HG03571 (cell line): ENCODE data around the gene IKBIP.
"Not testable (repeated sequence)": the region's sequence is repeated elsewhere in the genome, so short reads cannot be mapped to it uniquely, and the experiment has no call there.

Source experiments
- ATAC-seq: cut with Tn5 transposase; IDR thresholded peaks from one replicate; pipeline ENCODE4 v1.9.1; 2021; ENCODE audit not compliant: unreplicated experiment

Gene IKBIP, protein sequence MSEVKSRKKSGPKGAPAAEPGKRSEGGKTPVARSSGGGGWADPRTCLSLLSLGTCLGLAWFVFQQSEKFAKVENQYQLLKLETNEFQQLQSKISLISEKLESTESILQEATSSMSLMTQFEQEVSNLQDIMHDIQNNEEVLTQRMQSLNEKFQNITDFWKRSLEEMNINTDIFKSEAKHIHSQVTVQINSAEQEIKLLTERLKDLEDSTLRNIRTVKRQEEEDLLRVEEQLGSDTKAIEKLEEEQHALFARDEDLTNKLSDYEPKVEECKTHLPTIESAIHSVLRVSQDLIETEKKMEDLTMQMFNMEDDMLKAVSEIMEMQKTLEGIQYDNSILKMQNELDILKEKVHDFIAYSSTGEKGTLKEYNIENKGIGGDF

DNA sequence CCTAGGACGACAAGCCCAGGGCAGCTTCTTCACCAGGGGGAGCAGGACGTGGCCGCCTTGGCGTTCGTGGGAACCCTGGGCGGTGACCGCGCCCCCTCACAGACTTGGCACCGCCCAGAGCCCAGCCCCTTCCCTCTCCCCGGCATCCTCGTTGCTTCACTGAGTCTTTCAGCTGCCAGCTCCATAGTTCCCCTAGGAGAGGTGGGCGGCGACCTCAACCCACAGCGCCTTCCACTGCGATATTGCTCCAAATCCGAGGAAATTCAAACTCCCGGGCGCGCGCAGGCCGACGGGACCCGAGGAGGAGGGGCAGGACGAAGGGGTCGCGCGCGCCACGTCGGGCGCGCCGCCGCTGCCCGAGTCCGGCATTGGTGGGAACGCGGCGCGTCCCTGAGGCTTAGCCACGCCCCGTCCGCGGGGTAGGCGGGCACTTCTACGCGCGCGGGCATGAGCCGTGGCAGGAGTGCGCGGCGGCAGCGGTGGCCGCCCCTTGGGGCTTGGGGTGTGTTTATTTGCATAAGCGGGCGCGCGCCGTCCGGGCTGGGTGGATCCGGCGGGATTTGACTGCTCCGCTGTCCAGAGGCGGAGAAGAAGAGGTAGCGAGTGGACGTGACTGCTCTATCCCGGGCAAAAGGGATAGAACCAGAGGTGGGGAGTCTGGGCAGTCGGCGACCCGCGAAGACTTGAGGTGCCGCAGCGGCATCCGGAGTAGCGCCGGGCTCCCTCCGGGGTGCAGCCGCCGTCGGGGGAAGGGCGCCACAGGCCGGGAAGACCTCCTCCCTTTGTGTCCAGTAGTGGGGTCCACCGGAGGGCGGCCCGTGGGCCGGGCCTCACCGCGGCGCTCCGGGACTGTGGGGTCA is at the start of gene IKBIP, which contains the start of gene APAF1:
Gene IKBIP, minus strand, starts transcription at position 77 of the 860 bp plus-strand sequence. CDS start 87 bp downstream, outside the sequence.
Gene APAF1, plus strand, starts transcription at position 579 of the 860 bp plus-strand sequence. CDS start 3,070 bp downstream, outside the sequence.
- peak; percentile 83 for ATAC-seq

DNA sequence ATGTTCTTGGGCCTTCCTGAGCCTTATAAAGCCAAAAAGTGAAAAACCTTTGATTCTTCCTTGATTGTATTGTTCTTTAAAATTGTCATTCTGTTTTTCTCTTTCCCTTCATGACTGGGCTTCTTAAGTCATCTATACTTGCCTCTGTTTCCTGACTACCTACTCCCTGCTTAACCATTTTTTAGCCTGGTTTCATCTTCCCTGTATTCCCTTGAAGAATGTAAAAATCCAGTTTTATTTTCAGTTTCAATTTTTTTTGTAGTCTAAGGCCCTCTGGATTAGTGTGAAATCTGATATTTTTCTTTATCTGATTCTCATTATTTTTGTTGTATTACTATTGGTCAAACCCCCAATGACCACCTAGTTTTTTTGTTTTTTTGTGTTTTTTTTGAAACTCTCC is 46.8 kb upstream of the IKBIP start:
- no peak for ATAC-seq

DNA sequence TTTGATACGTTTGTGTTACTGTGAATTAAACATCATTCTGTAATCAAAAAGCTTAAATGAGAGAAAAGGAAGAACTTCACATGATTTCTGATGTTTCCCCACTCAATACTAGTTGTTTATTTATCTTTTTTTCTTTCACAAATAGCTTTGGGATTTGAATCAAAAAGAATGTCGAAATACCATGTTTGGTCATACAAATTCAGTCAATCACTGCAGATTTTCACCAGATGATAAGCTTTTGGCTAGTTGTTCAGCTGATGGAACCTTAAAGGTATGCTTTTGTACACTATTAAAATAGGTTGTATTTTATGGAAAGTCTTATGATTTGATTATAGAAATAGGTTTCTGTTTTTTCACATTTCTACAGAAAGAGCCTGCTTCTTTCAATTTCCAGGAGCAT is 42.0 kb upstream of the IKBIP start:
- no peak for ATAC-seq

DNA sequence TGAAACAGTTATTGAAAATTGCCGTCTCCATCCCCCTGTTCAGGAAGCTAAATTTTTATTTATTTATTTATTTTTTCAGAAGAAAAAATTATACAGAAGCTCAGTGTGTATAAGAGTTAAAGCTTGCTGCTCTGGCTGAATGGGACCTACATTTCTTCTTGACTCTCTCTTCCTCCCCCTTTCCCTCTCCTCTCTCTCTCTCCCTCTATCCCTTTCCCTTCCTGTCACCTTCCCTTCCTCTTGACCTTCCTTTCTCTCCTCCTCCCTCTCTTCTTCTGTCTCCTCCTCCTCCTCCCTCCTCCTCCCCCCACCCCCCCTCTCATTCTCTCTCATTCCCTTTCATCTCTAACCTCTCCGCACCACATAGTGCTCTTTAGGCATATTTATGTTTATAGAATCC is 39.6 kb upstream of the IKBIP start:
- ATAC-seq = no peak

DNA sequence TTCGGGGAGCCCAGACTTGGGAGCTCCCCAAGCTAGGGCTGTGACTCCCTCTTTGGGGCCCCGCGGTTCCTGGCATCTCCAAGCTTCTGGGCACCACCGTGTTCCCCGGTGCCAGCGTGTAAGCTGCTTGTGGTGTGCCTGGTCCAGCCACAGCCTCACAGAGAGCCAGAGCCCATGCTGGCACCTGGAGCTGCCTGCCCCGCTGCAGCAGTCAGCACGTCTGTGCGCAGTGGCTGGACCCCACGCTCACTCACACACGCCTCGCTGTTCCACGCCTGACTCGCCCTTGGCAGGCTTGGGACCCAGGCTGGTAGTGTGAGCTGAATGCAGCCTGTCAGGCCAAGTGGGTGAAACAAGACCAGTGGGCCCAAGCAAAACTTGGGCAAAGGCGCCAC is 35.0 kb upstream of the IKBIP start:
- no peak for ATAC-seq

DNA sequence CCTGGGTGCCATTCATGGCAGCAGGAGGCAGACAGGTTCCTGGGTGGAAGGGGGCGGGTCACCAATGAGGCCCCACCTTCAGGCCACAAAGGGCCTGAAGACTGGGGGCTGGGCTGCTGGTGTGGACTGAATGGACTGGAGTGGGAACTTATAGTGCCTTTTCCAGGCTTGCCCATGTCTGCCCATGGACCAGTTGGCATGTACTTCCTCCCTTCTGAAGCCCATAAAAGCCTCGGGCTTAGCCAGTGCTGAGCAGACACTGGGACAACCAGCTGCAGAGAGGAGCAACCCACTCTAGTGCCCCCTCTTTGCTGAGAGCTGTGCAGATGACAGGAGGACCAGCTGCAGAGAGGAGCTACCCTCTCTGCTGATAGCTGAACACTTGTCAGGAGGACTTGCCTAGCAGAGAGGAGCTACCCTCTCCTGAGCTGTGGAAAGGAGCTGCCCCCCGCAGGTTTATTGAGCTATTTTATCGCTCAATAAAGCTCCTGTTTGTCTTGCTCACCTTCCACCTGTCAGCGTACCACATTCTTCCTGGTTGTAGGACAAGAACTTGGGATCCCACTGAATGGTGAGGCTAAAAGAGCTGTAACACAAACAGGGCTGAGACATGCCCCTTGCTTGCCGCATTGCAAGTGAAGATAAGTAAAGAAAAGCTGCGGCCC is 34.5 kb upstream of the IKBIP start:
- ATAC-seq = no peak

DNA sequence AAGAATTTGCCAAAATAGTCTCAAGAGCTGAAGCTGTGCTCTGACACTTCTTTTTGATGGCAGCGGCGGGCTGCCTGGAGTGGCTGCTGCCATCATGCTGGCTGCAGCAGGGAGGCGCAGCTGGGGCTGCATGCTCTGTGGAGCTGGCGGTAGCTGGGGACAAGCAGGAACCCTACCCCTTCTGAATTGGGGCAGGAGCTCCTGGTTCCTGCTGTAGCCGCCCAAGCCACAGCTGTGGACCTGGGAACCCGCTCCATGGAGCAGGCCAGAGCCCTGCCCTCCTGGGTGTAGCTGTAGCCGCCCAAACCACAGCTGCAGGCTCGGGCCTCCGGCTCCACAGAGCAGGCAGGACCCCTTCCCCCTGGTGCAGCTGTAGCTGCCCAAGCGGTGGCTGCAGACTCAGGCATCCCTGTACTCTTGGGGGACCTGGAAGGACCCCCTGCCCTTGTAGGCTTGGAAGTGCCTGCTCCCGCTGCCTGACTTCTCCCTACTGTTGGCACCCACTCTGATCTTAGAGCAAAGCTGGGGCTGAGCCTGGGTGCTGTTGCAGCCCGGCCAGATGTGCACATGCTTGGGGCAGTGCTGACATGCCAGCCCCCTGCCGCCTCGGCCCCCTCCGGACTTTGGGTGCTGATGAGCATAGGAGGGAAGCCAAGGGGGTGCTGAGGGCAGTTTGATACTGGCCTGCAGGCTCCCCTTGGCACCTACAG is 33.8 kb upstream of the IKBIP start:
- no peak for ATAC-seq

DNA sequence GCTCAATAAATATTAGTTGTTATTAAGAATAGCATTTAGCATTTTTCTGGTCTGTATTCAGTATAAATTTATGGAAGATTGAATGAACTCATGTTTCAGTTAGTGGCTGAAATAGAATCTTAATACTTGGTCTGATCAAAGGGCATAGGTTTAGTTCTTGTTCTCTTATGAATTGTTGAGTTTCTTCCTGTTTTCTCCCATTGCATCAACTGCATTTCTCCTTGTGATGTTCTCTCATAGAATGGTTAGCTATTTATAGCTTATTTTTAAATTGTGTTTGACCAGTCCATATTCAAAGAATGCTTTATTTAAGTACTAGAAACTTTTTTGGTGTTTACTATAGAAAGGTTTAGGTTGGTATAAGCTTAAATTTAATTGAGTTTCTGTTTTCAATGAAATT is 30.3 kb upstream of the IKBIP start:
- ATAC-seq = no peak

DNA sequence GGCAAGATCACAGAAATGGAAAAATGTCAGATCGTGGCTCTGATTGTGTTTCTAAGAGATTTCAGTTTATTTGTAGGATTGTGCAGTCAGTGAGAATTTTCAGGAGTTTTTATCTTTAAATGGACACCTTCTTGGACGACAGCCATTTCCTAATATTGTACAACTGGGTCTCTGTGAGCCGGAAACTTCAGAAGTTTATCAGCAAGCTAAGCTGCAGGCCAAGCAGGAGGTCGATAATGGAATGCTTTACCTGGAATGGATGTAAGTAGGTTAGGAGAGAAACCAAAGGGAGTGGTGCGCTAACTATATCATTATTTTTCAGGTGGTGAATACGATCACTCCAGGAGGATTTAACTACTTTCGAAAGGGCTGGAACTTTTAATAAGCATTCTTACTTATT is 26.9 kb upstream of the IKBIP start:
- ATAC-seq = no peak

DNA sequence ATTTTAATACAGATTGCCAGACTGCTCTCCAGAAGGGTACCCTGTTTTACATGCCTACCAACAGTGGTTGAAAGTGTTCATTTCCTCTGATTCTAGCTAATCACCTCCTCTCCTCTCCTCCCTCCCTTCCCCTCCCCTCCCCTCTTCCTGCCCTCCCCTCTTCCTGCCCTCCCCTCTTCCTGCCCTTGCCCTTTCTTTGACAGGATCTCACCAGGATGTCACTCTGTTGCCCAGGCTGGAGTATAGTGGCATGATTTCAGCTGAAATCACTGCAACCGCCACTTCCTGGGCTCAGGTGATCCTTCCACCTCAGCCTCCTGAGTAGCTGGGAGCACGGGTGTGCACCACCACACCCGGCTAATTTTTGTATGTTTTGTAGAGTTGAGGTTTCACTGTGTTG is 25.2 kb upstream of the IKBIP start:
- ATAC-seq = no peak

DNA sequence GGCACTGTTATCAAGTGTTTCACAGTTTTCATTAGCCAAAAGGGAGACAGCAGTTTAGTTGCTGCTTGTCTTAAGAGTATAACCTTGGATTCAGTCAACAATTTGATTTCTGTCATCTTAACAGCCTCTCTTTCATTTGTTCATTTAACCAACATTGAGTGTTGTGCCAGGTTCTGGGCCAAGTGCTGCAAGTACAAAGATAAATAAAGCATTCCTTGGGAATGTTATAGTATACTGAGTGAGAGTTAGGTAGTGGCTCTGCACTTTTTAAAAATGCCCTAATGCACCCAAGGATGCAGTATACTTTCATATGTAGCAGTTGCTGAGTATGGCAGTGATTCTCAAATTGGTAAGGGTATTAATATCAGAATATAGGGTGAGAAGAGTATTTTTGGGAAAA is 15.9 kb upstream of the IKBIP start:
- ATAC-seq = no peak

DNA sequence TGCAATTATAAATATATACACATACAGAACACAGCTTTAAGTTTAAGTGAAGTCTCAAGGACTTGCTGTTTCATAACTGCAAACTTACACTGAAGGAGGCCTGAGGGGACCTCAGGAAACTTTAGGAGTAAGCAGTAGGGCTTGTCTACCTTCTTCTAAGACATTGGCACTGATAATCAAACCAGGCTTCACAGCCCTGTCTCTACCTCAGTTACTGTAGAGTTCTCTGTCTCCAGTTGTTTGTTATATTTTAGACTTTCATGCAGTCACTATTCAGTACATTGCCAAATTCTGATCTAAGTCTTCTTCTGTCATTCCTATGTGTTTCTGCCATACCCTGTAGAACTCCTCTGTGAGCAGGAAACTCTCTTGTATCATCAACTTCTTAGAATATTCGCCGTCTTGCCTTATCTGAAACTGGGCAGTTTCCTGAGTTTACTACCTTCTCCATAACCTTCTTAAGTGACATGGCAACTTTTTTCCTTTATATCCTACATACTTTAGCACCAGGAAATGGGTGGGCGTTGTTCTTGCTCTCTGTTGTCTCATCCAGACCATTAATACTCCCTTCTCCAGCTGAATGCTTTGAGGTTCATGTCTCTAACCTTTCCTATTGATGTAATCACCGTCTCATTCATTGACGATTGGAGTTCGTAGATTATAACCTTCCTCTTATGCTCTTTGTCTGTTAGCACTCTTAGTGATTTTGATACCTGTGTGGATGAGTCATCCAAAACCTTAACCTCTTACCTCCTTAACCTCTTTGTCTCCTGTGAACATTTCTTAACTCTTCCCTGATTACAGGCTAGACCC is 11.9 kb upstream of the IKBIP start:
- no peak for ATAC-seq

DNA sequence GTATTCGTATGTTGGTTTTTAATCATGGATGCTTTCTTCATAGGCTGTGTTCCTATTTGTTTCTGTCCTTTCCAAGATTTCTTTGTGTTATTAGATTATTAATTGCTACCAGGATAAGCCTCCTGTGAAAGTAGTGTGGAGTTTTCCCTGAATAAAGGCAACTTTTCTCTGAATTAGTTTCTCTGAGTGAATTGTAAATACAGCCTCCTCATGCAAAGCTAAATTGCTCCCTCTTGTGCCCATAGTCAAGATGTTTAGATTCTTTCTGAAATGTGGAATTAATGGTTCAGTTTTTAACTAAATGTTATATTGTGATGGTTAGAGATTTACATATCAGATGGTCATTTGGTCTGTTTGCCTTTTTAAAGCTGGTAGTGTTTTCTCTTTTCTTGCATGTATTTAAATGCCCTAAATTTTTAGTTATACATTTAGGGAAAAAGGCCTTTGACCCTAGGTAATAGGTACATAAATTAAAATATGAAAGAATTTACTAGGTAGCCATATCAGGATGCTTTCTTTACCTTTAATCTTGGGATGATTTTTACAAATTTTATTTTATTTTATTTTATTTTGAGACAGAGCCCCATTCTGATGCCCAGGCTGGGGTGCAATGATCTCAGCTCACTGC is 9.4 kb upstream of the IKBIP start:
- ATAC-seq = no peak

DNA sequence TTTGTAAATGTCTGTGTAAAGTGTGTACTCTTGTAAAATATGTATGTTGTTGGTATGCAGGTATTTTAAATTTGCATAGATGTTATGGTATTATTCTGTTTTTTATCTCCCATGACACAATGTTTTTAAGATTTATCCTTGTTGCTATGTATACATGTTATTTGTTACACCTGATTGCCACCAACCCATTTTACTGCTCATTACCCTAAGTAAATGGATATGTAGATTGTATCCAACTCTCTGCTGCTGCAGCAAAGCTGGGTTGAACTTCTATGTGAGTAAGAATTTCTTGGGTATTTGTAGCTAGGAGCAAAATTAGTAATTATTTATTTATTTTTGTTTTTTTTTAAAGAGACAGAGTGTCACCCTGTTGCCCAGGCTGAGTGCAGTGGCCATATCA is 6.7 kb upstream of the IKBIP start:
- ATAC-seq = no peak

DNA sequence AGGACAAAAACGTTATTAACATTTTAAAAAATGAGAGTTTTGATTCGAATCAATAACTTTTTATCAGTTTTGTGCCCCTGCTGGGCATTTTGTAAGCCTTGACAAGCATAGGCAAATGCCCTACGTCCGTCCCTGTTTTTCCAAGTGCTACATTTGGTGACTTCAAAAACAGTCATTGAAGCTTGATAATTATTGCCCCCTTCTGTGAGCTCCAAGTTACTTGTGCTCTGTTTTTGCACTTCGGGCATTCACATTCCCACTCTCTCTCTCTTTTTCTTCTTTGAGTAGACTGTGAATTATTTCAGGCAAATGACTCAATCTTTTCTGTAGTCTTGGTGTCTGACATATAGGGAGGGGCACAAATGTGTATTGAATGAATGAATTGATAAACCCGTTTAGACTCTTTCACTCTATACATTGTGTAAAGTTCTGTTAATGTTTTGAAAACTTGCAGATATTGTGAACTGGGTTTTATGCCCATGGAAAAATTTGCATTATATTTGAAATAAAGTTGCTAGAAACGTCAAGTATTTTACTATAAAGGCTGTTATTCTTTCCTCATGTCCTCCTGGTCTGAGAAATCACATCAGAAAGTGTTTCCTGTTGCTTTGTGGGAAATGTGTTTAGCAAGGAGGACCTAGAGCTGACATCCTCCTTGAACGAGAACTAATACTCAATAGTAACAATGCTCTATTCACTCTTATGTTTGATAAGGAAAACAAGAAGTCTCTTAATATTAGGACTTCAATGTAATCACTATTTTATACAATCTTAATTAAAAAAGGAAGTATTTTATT is 1.9 kb upstream of the IKBIP start:
- ATAC-seq = no peak

DNA sequence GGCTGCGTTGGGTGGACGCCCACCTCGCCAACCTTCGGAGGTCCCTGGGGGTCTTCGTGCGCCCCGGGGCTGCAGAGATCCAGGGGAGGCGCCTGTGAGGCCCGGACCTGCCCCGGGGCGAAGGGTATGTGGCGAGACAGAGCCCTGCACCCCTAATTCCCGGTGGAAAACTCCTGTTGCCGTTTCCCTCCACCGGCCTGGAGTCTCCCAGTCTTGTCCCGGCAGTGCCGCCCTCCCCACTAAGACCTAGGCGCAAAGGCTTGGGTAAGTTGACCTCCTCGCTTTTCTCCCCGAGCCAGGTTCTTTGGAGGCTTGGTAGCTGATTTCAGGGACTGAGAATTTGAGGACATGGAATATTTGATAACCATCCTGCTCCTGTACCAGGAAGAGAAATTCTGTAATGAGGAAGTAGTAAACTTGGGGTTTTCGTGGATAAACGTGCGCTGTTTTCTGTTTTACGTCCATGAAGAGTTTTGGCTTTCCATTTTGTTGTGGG is 1.0 kb upstream of the IKBIP start:
- peak; percentile 0 for ATAC-seq

DNA sequence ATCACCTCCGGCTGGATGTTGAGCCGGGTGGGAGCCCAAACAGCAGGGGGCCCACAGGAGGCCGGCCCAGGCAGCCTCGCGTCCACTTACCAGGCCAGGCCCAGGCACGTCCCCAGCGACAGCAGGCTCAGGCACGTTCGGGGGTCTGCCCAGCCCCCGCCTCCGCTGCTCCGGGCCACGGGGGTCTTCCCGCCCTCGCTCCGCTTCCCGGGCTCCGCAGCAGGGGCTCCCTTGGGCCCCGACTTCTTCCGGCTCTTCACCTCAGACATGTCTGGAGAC is 216 bp downstream of the IKBIP start:
- peak; percentile 15 for ATAC-seq

DNA sequence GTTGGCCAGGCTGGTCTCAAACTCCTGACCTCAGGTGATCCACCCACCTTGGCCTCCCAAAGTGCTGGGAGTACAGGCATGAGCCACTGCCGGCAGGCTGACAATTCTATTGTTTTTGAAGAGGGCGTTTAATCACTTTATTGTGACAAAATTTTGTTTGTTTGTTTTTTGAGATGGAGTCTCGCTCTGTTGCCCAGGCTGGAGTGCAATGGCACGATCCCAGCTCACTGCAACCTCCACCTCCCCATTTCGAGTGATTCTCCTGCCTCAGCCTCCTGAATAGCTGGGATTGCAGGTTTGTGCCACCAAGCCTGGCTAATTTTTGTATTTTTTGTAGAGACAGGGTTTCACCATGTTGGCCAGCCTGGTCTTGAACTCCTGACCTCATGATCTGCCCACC is 1.8 kb downstream of the IKBIP start:
- not testable (repeated sequence) for ATAC-seq

DNA sequence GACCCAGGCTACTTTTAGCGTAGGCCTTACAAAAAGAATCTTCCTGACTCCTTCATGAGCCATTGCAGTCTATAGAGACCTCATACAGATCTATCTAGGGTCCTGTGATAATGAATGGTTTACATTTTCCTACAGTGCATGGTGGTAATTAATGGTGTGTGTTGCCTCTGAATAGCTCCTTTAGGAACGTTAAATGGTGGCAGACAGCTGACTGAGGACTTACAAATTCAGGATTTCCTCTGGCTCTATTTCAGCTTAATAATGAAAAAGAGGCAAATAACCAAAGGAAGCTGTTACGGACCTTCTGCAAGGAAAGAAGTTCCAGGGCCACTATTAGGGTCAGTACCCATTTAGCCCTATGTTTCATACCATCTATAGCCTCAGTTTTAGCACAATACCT is 5.1 kb downstream of the IKBIP start:
- ATAC-seq = no peak
